IPS DF 6.9 (cell line): ENCODE data around the gene KIF3A.

Experiments used
- DNase-seq: peaks from one replicate; pipeline ENCODE4 v3.0.0-alpha.2; 2013; ENCODE audit warnings: low read depth, low spot score
- H3K27ac ChIP-seq: one replicate; pipeline ENCODE4 v1.5.1; 2013; ENCODE audit warnings: low read length, control low read depth
- H3K27me3 ChIP-seq: 2 replicates; pipeline ENCODE4 v1.6.1; 2013; ENCODE audit warnings: mild to moderate bottlenecking, low read length; ENCODE audit not compliant: control insufficient read depth, insufficient read depth
- H3K36me3 ChIP-seq: 2 replicates; pipeline ENCODE4 v1.6.1; 2013; ENCODE audit warnings: low read length; ENCODE audit not compliant: control insufficient read depth, insufficient read depth
- H3K4me1 ChIP-seq: 2 replicates; pipeline ENCODE4 v1.6.1; 2013; ENCODE audit warnings: low read length; ENCODE audit not compliant: control insufficient read depth, insufficient read depth
- H3K4me3 ChIP-seq: 2 replicates; pipeline ENCODE4 v1.5.1; 2013; ENCODE audit warnings: mild to moderate bottlenecking, low read length
- H3K9me3 ChIP-seq: 2 replicates; pipeline ENCODE4 v1.6.1; 2013; ENCODE audit warnings: low read length, inconsistent platforms; ENCODE audit not compliant: control insufficient read depth, insufficient read depth
- WGBS: extraction: QIAGEN DNeasy Blood & Tissue Kit; methylation state at CpG from one replicate; pipeline ENCODE4 v1.1.7; 2013; ENCODE audit warnings: mixed read lengths, missing lambda C conversion rate; ENCODE audit not compliant: insufficient read length, insufficient coverage; 5-methylcytosine and 5-hydroxymethylcytosine counted together

Gene KIF3A

GRCh38 chr5:132662925-132663770 is 74.2 kb downstream of the KIF3A start:
- Histone ChIP-seq H3K4me3 (no peak overlapping the region), H3K36me3 (no peaks in the 10 kb centered on the region), H3K4me1 (no peaks in the 10 kb centered on the region), H3K9me3 (no peaks in the 10 kb centered on the region), H3K27ac (no peak overlapping the region), H3K27me3 (no peaks in the 10 kb centered on the region)
- no CpG with 5 or more reads among the region's 25 CpGs for WGBS
- no peak for DNase-seq

- Histone ChIP-seq H3K27me3 (no peaks in the 10 kb centered on the region; the same call in 1 of the 2 replicates), H3K4me1 (no peaks in the 10 kb centered on the region), H3K9me3 (no peaks in the 10 kb centered on the region), H3K4me3 (no peak overlapping the region), H3K27ac (no peak overlapping the region), H3K36me3 (no peaks in the 10 kb centered on the region)
- WGBS: no CpG with 5 or more reads among the region's 9 CpGs
- no peak for DNase-seq
These were observed 75.3 kb downstream of the KIF3A start for GRCh38 chr5:132662004-132662401.

GRCh38 chr5:132661231-132662003 is 75.9 kb downstream of the KIF3A start:
- Histone ChIP-seq H3K27me3 (peaks cover 5% of the 10 kb centered on the region; the same call in 1 of the 2 replicates), H3K4me1 (no peaks in the 10 kb centered on the region), H3K27ac (no peak overlapping the region), H3K36me3 (no peaks in the 10 kb centered on the region), H3K9me3 (no peaks in the 10 kb centered on the region), H3K4me3 (no peak overlapping the region)
- WGBS: no CpG with 5 or more reads among the region's 12 CpGs
- no peak for DNase-seq

GRCh38 chr5:132659598-132660493 is 77.5 kb downstream of the KIF3A start:
- no CpG with 5 or more reads among the region's 23 CpGs for WGBS

GRCh38 chr5:132658381-132659302 is 78.7 kb downstream of the KIF3A start:
- Histone ChIP-seq H3K9me3 (no peaks in the 10 kb centered on the region), H3K27ac (no peak overlapping the region), H3K27me3 (peaks cover 11% of the 10 kb centered on the region; the same call in 1 of the 2 replicates), H3K4me3 (no peak overlapping the region), H3K36me3 (no peaks in the 10 kb centered on the region), H3K4me1 (0 out of 2 replicates have a peak, but pooled peaks cover 2% of the 10 kb centered on the region)
- DNase-seq: no peak
- no CpG with 5 or more reads among the region's 9 CpGs for WGBS

More at GRCh38 chr5:132659598-132660493, 77.5 kb downstream of the KIF3A start:
- DNase-seq: no peak
- Histone ChIP-seq H3K27me3 (peaks cover 10% of the 10 kb centered on the region; the same call in 1 of the 2 replicates), H3K36me3 (no peaks in the 10 kb centered on the region), H3K4me1 (0 out of 2 replicates have a peak, but pooled peaks cover 2% of the 10 kb centered on the region), H3K9me3 (no peaks in the 10 kb centered on the region), H3K4me3 (no peak overlapping the region), H3K27ac (no peak overlapping the region)

- no peak for DNase-seq
- no CpG with 5 or more reads among the region's 12 CpGs for WGBS
- no peaks in the 10 kb centered on the region for H3K9me3 ChIP-seq
- no peak within 1 kb of the TSS for H3K4me3 ChIP-seq
- no peak within 1 kb of the TSS for H3K27ac ChIP-seq
- H3K4me1 ChIP-seq: 0 out of 2 replicates have a peak, but pooled peaks cover 2% of the 10 kb centered on the region
- H3K27me3 ChIP-seq: peaks cover 11% of the 10 kb centered on the region; the same call in 1 of the 2 replicates
- no peaks in the 10 kb centered on the region for H3K36me3 ChIP-seq
These were observed 79.5 kb downstream of the KIF3A start, which contains the start of gene IL13 for GRCh38 chr5:132657676-132658380. TSS of gene IL13 (plus strand) at chr5:132658173. CDS start at chr5:132658187, 14 bp downstream.

GRCh38 chr5:132656774-132657355 is 80.5 kb downstream of the KIF3A start:
- H3K27ac ChIP-seq: no peak overlapping the region
- DNase-seq: no peak
- WGBS: no CpG with 5 or more reads among the region's 12 CpGs
- H3K9me3 ChIP-seq: no peaks in the 10 kb centered on the region
- H3K36me3 ChIP-seq: no peaks in the 10 kb centered on the region
- H3K27me3 ChIP-seq: peaks cover 11% of the 10 kb centered on the region; the same call in 1 of the 2 replicates
- H3K4me1 ChIP-seq: 0 out of 2 replicates have a peak, but pooled peaks cover 2% of the 10 kb centered on the region
- no peak overlapping the region for H3K4me3 ChIP-seq

GRCh38 chr5:132655821-132656773 is 81.2 kb downstream of the KIF3A start:
- WGBS: no CpG with 5 or more reads among the region's 92 CpGs
- Histone ChIP-seq H3K27ac (no peak overlapping the region), H3K27me3 (peaks cover 11% of the 10 kb centered on the region; the same call in 1 of the 2 replicates), H3K4me3 (peak overlapping the region; percentile 30), H3K4me1 (0 out of 2 replicates have a peak, but pooled peaks cover 2% of the 10 kb centered on the region), H3K36me3 (no peaks in the 10 kb centered on the region), H3K9me3 (no peaks in the 10 kb centered on the region)
- no peak for DNase-seq
